Stimulated activated CD8-positive, alpha-beta memory T cell treated with anti-CD3 and anti-CD28 coated beads, Interleukin-15, amount 100 ng/mL, for 1 hour (primary cell): ENCODE results near the gene ACBD6.
"Not testable (repeated sequence)": the region's sequence is repeated elsewhere in the genome, so short reads cannot be mapped to it uniquely, and the experiment has no call there.

Experiments used
- DNase-seq: peaks from one replicate; pipeline ENCODE4 v3.0.0-alpha.2; 2020; ENCODE audit warnings: low read depth

The ACBD6 gene

GRCh38 chr1:180489313-180489712 is 13.1 kb downstream of the ACBD6 start:
- DNase-seq = no peak

GRCh38 chr1:180488661-180489060 is 13.7 kb downstream of the ACBD6 start:
- DNase-seq = no peak

- DNase-seq = no peak
Observed at GRCh38 chr1:180486092-180486491, 16.3 kb downstream of the ACBD6 start.

GRCh38 chr1:180484490-180484889 is 17.9 kb downstream of the ACBD6 start:
- no peak for DNase-seq

GRCh38 chr1:180482425-180483275 is 19.7 kb downstream of the ACBD6 start:
- no peak for DNase-seq

- DNase-seq = no peak
Observed at GRCh38 chr1:180470031-180470430, 32.3 kb downstream of the ACBD6 start.

- no peak for DNase-seq
Observed at GRCh38 chr1:180468311-180468710, 34.1 kb downstream of the ACBD6 start.

GRCh38 chr1:180462102-180462501 is 40.3 kb downstream of the ACBD6 start:
- DNase-seq = no peak

- DNase-seq = not testable (repeated sequence)
Observed at GRCh38 chr1:180461682-180462081, 40.7 kb downstream of the ACBD6 start.

GRCh38 chr1:180458807-180459206 is 43.6 kb downstream of the ACBD6 start:
- no peak for DNase-seq

- no peak for DNase-seq
Observed at GRCh38 chr1:180456191-180456590, 46.2 kb downstream of the ACBD6 start.

GRCh38 chr1:180451504-180451903 is 50.9 kb downstream of the ACBD6 start:
- DNase-seq = no peak

- no peak for DNase-seq
Observed at GRCh38 chr1:180444522-180444921, 57.9 kb downstream of the ACBD6 start.

- DNase-seq = no peak
Observed at GRCh38 chr1:180440335-180440734, 62.0 kb downstream of the ACBD6 start.

- no peak for DNase-seq
Observed at GRCh38 chr1:180435566-180435965, 66.8 kb downstream of the ACBD6 start.

- DNase-seq = no peak
Observed at GRCh38 chr1:180433873-180434272, 68.5 kb downstream of the ACBD6 start.

- no peak for DNase-seq
Observed at GRCh38 chr1:180431683-180432082, 70.7 kb downstream of the ACBD6 start.

- no peak for DNase-seq
Observed at GRCh38 chr1:180428782-180429695, 73.3 kb downstream of the ACBD6 start.

- DNase-seq = no peak
Observed at GRCh38 chr1:180425952-180426351, 76.4 kb downstream of the ACBD6 start.

GRCh38 chr1:180424848-180425457 is 77.4 kb downstream of the ACBD6 start:
- no peak for DNase-seq

- no peak for DNase-seq
Observed at GRCh38 chr1:180421614-180422013, 80.8 kb downstream of the ACBD6 start.

- DNase-seq = not testable (repeated sequence)
Observed at GRCh38 chr1:180421145-180421544, 81.2 kb downstream of the ACBD6 start.
